Posterior vena cava (tissue), 2 donors: ENCODE results near the gene HOGA1. TPM values are rescaled to one million over a fixed set of nuclear protein-coding genes. Genes with fewer than 3 reads are reported as not detected.

Experiments
- total RNA-seq, 2 donors: library from RNA; stranded (reverse); fragmentation: NEBNext Ultra II Directional; extraction: Animal tissue kit (Norgen Biotek cat#: 25700); gene quantifications; one replicate each; pipeline ENCODE4 v1.2.1, GENCODE V29; 2021
- donor health status: DM: yes; HTN: yes; CAD: no.
- donor health status: DM: yes; HTN: yes; CAD: no.

The HOGA1 gene
- total RNA-seq, 2 donors from 2014 or later = 1.5 to 4.1 TPM

Other genes with a start within 250 kb of the HOGA1 start
- 1 to 10 TPM; 4.3 to 6.8 TPM for gene FRAT2, start 249.7 kb upstream of the HOGA1 start, total RNA-seq
- gene RRP12, start 183.0 kb upstream of the HOGA1 start, total RNA-seq = 10 to 100 TPM; 16.7 to 25.9 TPM
- 100 to 1,000 TPM; 153 to 171 TPM for gene PGAM1, start 158.2 kb upstream of the HOGA1 start, total RNA-seq
- 10 to 100 TPM; 22.3 to 28.6 TPM for gene EXOSC1, start 138.4 kb upstream of the HOGA1 start, total RNA-seq
- gene ZDHHC16, start 138.2 kb upstream of the HOGA1 start, total RNA-seq = 10 to 100 TPM; 21.5 to 24.8 TPM
- 10 to 100 TPM; 29.5 to 32.1 TPM for gene MMS19, start 86.0 kb upstream of the HOGA1 start, total RNA-seq
- 10 to 100 TPM; 15.6 to 16.5 TPM for gene UBTD1, start 85.5 kb upstream of the HOGA1 start, total RNA-seq
- 1 to 10 TPM in 1 of 2 donors, under 1 TPM in 1; 0.67 to 1.1 TPM for gene ANKRD2, start 11.6 kb upstream of the HOGA1 start, total RNA-seq
- under 1 TPM; 0.19 to 0.46 TPM for gene C10orf62, start 5.3 kb downstream of the HOGA1 start, total RNA-seq
- gene MORN4, start 49.1 kb downstream of the HOGA1 start, total RNA-seq = 1 to 10 TPM; 3.4 to 6.5 TPM
- gene PI4K2A, start 56.3 kb downstream of the HOGA1 start, total RNA-seq = 10 to 100 TPM; 13.8 to 15.9 TPM
- 10 to 100 TPM; 15.0 to 17.6 TPM for gene AVPI1, start 102.9 kb downstream of the HOGA1 start, total RNA-seq
- gene MARVELD1, start 129.3 kb downstream of the HOGA1 start, total RNA-seq = 10 to 100 TPM; 87.5 to 96.8 TPM
- 10 to 100 TPM; 15.8 to 16.0 TPM for gene ZFYVE27, start 152.7 kb downstream of the HOGA1 start, total RNA-seq
- gene SFRP5, start 187.6 kb downstream of the HOGA1 start, total RNA-seq = under 1 TPM; 0.38 to 0.56 TPM